Astrocyte of the hippocampus (primary cell): Measurements from ENCODE around the gene PARG.
"Not testable (repeated sequence)": the region's sequence is repeated elsewhere in the genome, so short reads cannot be mapped to it uniquely, and the experiment has no call there.

Experiments
- DNase-seq: peaks from one replicate; pipeline ENCODE4 v3.0.0; 2011; ENCODE audit warnings: low read depth, low spot score

Gene PARG

DNA sequence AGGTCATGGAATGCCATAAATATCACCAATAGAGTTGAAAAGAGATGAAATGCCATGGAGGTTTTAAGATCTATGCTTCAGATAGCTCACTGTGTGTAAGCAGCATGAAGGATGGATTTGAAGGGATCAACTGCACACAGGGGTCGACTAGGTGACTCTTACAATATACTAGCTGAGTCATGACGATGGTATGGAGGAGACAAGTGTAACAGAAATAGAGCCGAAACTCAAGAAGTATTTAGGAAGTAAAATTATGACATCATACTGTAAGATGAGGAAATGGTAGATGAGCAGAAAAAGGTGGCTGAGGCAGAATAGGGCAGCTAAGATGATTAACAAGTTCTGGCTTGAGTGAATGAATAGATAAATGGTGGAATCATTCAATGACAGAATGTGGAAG is 38.0 kb downstream of the PARG start:
- not testable (repeated sequence) for DNase-seq

DNA sequence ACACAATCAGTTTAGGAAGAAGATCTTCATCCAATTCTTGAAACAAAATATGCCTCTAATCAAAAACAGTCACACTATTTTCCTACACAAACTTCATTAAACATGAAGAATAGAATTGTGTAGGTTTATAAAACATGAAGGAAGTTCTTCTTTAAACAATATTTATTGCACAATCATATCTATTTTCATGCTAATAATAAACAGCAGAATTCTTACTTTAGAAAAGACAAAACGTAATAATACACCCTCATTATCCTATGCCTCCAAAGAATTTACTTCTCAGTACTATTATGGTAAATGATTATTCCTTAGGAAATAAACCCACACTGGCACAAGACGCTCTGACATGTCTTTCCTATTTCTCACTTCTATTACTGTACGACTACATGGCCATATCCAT is 41.4 kb downstream of the PARG start:
- DNase-seq = not testable (repeated sequence)

DNA sequence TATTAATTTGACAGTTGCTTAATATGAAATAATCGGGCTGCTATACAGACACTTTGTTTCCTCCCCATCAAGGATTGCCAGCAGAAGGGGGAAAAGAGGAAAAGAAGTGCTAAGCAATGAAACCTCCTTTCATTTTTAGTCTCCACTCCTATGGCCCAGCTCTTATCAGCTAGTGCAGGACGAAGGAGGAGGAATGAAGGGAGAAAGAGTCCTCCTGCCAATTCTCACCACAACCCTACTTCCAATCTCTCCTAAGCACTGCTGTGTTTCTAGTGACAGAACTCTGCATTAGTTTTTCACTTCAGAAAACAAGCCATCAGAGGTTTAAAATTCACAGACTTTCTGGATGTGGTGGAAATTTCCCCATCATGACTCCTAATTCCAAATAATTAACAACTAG is 41.8 kb downstream of the PARG start:
- DNase-seq = not testable (repeated sequence)

DNA sequence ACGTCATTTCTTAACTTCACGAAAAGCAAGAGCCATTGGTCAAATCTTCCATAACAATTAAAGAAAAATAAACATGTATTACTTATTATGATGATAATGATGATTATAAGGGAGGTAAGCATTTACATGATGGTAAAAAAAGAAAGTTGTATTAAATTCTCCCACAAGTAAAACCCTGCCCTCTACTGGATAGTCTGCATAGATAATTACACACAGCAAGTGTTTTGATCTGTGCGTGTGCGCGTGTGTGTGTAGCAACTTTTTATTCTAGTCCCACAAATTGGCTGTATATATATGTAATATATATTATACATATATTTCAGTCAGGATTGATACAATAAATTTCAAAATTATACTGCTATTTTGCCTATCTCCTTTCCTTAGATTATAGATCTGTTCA is 51.8 kb downstream of the PARG start:
- DNase-seq = not testable (repeated sequence)

DNA sequence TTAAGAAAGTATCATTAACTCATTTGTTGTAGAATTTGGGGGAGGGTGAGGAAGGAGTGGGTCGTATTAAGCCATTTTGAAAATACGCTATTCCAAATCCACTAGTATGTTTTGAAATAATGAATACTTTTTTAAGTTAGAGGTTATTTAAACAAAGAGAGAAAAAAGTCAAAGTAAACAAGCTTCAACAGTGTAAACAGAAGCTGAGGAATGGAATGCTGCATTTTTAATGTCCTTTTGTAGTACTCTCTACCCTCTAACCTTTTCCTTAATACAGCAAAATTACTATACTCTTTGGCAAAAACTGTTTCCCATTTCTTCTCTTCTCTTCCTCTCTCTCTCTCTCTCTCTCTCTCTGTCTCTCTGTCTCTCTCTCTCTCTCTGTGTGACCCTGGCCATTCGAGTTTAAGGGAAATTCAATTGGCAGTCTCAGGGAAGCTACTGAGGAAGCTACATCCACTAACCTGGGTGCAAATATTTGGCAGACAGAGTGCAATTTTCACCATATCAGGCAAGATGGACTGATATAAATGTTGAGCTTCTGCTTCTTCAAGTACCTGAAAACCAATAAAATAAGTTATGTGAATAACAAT is 57.0 kb downstream of the PARG start:
- not testable (repeated sequence) for DNase-seq

DNA sequence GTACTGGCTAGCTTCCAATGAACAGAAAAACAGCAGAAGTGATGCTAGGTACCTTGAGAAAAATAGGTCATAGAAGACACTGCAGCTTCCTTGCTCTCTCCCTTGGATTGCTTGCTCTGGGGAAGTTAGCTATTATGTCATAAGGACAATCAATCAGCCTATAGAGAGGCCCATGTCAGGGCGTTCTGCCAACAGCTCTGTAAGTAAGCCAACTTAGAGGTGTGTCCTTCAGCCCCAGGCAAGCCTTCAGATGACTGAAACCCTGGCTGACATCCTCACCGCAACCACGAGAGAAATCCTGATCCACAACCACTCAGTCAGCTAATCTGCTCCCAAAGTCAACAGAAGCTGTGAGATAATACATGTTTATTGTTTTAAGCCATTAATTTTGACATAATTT is 58.0 kb downstream of the PARG start:
- not testable (repeated sequence) for DNase-seq

DNA sequence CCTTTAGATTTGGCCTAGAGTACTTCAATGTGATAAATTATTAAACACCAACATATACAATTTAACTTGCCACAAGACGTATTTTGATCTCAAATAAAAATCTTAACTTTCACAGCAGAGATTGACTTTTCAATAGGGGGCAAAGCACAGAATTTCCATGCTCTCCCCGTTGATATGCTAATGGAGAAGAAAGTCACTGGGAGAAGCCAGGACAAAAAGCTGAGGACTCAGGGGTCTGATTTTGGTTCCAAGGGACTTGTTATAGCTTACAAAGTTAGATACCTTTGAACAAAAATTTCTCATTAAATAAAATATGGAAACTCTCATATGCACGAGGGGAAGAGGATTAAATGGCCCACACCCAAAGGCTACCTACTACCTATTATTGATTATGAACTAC is 59.5 kb downstream of the PARG start:
- DNase-seq = not testable (repeated sequence)

DNA sequence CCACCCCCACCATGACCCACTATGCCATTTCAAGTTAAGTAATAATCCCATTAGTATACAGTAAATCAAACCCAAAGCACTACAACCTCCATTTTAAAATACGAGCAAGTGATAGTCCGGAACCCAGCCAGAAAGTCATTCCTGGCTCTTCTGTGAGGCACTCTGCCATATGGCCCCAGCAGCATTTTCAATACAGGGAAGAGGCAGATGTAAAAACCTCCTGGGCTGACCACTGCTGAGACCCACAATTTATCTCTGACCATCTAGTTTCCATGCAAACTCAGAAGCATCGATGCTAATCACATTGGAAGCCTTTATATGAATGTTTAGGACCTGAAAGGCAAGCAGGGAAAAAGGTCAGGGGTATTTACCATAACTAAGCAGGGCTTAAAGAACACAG is 69.1 kb downstream of the PARG start:
- DNase-seq = not testable (repeated sequence)

DNA sequence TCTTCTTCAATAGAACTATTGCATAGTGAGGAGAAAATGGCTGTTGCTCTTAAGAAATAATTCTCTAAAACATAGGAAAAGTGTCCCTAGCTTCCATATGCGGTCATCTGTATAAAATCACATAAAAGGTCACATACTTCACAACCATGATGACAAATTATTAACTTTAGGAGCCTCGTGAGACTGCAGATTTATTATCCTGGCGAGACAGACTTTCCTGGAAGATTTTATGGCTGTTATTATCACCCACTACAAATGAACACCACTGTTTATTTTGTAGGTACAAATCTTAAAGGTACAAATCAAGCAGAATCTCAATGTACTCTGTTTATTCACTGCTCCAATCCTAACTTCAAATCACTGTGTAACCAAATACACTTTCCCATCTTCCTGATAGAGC is 70.4 kb downstream of the PARG start:
- not testable (repeated sequence) for DNase-seq

DNA sequence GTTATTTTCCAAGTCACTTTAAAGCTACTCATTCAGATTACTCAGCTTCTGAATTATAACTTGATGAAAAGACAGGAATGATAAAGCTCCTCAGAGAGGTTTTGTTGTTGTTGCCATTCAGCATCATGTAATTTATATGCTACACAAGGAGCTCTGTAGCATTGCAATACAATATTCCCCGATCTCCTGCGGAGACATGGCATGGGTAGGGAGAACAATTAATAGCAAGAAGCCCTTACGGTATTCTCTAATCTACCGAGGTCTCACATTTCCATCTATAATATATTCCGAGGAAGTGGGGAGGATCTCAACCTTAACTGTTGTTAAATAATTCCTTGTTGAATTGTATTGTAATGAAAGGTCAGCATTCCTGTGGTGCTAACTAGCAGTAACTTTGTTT is 81.9 kb downstream of the PARG start:
- DNase-seq = peak; percentile 46

DNA sequence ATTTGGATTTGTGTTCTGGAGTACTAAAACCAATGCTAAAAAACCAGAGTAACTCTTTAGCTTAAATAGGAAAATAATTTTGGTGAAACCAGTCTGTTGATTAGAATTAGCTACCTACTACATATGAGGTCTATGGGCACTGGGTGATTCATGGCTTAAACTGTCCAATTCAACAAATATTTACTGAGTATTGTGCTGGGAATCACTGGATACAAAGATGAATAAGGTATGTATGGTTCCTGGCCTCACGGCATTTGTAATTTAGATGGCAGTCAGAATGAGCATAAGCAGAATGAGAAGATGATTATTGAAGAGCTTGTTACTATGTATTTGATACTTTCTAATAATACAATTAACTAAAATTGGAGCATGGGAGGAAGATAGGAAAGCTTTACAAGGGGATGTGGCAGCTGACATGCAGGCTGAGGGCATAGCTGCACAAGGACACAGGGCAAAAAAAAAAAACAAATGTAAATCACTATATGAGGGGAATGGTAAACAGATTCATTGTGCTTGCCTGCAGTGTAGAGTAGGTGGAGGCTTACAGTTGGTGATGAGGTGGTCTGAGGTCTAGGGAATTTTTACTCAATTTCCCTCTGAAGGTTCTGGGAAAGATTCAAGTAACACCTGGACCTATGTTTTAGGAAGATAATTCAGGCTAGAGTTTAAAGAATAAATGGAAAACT is 83.0 kb downstream of the PARG start:
- not testable (repeated sequence) for DNase-seq

DNA sequence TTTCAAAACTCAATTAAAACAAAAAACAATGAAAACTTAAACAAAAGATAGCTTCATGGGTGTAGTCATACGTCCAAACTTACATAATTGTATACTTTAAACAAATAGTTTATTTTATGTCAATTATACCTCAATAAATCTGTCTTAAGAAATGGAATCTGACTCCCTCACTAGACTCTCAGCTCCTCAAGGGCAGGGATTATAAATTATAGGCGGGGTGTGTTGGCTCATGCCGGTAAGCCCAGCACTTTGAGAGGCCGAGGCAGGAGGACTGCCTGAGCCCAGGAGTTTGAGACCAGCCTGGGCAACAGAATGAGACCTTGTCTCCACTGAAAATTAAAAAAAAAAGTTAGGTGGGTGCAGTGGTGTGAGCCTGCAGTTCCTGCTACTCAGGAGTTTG is 92.3 kb downstream of the PARG start:
- DNase-seq = not testable (repeated sequence)

DNA sequence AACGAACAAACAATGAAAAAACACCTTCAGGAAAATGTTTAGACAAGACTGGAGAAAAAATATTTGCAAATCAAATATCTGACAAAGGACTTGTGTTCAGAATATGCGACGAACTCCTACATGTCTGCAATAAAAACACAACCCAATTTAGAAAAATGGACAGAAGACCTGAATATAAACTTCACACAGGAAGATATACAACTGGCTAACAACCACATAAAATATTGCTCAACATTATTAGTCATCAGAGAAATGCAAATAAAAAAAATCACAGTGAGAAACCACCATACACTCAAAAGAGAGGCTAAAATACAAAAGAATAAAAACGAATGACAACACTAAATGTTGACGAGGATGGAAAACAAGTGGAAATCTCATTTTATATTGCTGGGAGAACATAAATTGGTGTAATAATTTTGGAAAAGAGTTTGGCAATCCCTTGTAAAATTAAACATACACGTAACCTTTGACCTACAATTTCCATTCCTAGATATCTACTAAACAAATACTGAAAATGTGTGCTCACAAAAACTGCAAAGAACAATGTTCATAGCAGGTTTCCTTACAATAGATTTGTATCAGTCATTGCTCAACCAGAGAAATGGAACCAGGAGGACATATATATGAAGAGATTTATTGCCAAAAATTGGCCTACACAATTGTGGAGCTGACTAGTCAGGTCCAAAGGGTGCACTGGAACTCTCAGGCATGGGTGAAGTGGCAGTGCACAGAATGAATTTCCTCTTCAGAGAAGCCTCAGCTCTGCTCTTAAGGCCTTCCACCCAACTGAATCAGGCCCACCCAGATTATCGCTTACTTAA is 96.8 kb downstream of the PARG start:
- DNase-seq = no peak

DNA sequence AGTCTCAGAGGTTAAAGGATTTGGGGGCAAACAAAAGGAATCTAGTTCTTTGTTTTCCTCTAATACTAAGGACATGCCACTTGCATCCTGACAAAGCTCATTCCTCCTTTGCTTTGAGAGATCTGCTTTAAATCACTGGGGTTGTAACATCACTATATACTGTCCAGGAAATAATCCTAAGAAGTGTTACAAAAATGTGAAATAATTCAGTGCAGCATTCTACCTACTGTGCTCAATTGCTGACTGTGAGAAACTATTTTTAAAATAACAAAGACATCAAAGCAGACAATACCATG is 99.5 kb downstream of the PARG start:
- DNase-seq = not testable (repeated sequence)

DNA sequence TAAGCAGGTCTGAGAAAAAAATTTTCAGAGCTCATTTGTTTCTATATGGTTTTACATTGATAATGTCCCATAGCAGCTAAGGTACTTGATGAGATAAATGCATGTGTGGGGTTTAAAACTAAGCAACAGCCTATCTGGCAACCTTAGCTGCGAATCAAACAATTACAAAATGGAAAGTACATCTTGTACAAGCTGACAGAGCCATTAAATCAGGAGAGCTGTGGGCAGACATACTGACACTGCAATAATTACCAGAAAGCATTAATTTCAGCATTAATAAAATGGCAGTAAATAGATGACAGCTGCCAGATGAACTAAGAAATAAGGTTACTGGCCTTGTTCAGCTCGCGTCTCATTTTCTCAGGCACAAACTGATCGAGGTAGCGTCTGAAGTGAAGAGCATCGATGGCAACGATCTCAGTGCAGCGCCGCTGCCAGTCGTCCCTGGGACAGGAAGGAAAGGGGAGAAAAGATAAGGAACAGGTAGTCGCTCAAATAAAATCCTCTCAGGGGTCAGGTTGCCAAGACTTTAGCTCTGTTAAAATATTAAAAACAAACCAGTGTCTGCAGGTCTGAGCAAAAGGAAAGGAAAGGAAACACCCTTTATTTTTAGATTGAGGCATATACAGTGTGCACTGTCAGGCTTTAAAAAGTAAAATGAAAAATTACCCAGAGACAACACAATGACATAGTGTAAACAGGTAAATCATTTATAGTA is 100.1 kb downstream of the PARG start:
- no peak for DNase-seq

DNA sequence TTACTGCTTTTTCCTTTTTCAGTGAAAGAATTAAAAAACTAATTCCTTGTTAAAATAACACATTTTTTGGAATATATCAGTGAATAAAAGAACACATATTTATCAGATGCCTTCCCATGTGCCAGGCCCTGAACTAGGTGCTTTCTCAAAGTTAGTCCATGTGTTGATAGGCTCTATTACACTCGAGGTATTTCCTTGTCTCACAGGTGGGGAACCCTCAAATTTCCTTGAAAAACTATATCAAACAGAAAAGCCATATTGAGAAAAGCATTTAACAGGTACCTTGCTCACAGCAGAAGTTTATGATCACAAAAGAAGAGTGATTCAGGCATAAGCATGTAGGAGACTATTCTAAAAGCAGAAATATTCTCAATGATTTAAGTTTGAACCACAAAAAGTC is 104.1 kb downstream of the PARG start:
- no peak for DNase-seq

DNA sequence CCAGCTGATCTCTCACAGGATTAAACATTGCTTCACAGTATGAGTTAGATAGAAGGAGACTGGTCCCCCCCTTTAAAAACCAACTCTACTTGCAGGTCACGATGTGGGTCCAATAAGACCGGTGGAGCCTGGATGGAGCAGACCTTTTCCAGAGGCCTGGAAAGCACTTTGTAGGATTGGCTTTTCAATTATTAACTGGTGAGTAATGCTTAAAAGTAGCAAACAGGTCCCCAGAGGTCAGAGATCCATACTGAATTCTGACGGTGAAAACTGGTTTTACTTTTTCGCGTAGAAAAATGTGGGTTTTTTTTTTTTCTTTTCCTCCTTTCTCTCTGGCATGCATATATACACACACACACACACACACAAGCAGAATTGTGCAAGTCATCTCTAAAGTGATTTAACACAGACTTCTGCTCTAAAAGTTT is 104.8 kb downstream of the PARG start:
- DNase-seq = no peak

DNA sequence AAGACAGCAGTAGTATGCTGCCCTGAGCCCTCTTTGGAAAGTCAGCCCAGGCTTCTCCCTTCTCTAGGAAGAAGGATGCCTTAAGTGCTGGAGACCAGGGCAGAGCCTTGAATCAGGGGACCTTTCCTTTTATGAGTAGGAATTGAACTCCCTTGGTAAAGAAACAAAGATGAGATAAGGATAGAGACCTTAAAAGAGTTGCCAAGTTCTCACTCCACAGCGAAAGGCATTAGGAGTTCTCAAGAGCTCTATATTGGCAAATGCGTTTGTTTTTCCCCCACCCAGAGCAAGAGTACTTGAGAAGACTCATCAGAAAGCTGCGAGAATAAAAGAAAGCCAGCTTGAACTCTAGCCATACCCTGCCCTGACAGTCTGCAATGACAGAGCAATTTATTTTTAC is 106.9 kb downstream of the PARG start:
- no peak for DNase-seq

DNA sequence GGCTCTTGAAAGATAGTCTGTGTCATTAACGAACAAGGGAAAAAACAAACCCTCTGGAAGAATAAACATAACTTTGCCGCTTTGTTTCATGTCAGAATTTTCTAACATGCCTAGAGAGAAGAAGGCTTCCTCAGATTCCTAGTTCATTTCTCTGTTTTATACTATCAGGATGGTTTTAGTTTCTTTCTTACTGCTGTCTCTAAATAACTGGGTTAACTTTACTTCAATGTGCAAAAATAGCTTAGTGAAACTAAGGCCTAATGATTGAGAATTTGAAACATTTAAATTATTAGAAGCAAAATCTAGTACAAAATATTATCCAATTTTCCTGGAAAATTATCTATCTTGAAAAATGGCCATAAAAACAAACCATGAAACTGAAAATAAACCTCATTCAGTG is 107.6 kb downstream of the PARG start:
- no peak for DNase-seq

DNA sequence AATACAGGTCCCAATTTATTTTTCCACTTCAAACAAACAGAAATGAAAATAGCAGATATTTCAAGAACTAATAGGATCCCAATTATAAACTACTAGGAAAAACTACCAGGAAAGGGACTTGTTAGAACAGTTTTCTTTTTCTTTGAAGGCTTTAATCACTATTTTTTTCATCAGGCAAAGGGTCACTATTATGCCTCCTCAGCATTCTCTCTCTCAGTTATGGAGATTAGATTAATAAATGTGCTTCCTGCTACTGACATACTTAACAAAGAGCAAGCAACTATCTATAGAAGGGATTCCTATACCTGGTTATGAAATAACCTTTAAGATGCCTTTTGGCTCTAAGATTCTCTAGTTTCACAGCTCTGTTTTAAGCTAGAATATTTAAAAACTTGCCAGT is 108.7 kb downstream of the PARG start:
- no peak for DNase-seq

DNA sequence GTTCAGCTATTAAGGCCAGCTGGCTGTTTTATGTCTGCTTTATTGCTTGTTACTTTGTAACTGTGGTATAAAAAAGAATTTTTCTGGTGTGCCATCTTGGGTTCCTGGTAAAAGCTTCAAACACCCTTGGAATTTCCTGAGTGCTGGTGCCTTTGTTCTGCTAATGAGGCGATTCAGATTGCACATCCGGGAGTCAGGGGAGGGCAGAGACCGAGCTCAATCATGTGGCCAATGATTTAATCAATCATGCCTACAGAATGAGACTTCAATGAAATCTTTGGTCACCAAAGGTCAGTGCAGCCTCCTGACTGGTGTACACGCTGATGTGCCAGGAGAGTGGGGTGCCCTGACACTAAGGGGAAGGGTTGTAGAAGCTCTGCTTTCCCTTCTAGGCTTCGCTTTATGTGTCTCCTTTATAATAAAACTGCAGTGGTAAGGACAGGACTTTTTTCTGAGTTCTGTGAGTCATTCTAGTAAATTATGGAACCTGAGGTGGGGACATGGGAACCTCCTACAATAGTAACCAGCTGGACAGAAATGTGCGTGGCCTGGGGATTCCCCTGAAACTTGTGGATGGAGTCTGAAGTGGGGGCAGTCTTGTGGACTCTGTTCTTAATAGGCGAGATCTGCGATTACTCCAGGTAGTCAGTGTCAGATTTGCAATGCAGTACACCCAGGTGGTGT is 110.3 kb downstream of the PARG start:
- DNase-seq = peak; percentile 88

DNA sequence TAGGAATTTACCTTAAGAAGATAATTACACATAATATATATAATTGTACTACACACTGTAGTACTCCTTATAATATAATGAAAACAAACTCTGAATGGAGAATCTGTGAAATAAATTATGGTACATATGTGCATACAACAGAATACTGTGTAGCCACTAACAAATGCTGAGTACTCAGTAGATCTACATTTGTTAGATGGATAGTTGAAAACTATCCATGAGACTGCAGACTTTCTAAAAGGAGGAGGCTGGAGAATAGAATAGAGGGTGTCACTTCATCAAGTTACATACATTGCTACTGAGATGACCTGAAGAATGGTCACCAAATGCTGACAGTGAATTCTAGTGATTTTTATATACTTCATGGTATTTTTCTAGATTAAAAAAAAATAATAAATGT is 111.0 kb downstream of the PARG start:
- DNase-seq = no peak
